ENCODE data around the gene MPND. TPM values are rescaled to one million over a fixed set of nuclear protein-coding genes. Genes with fewer than 3 reads are reported as not detected.

The MPND gene
- total and polyA plus RNA-seq, 2 of the 13 experiments (the other 11 are each of a cell fraction or from before 2014, with no cell fraction given), result 10.8 to 15.8 TPM

GRCh38 chr19:4385291-4386040 is 42.1 kb downstream of the MPND start (continued):
- peak; percentile 61; the same call in 1 of the 2 replicates for TF ChIP-seq ARID4A (CRISPR knock-in tag; IDR thresholded peaks at IDR 0.05; ENCODE audit: borderline replicate concordance)
- no peak for TF ChIP-seq ZNF547 (CRISPR knock-in tag; IDR thresholded peaks at IDR 0.05)
- TF ChIP-seq ZNF432 (CRISPR knock-in tag; IDR thresholded peaks at IDR 0.05; ENCODE audit: borderline replicate concordance), result no peak
- no peak for TF ChIP-seq BRF2 (CRISPR knock-in tag; IDR thresholded peaks at IDR 0.05)
- TF ChIP-seq ZHX1 (CRISPR knock-in tag; IDR thresholded peaks at IDR 0.05; ENCODE audit: low read depth), result no peak
- TF ChIP-seq, protein P1, sequence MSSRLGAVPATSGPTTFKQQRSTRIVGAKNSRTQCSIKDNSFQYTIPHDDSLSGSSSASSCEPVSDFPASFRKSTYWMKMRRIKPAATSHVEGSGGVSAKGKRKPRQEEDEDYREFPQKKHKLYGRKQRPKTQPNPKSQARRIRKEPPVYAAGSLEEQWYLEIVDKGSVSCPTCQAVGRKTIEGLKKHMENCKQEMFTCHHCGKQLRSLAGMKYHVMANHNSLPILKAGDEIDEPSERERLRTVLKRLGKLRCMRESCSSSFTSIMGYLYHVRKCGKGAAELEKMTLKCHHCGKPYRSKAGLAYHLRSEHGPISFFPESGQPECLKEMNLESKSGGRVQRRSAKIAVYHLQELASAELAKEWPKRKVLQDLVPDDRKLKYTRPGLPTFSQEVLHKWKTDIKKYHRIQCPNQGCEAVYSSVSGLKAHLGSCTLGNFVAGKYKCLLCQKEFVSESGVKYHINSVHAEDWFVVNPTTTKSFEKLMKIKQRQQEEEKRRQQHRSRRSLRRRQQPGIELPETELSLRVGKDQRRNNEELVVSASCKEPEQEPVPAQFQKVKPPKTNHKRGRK (CRISPR knock-in tag; IDR thresholded peaks at IDR 0.05), result no peak
- no peak for TF ChIP-seq PRPF4 (IDR thresholded peaks at IDR 0.05; ENCODE audit: low read depth, low read length, poor library complexity, severe bottlenecking)
- no peak for TF ChIP-seq ZNF205 (CRISPR knock-in tag; IDR thresholded peaks at IDR 0.05)
- TF ChIP-seq CHCHD3 (CRISPR knock-in tag; IDR thresholded peaks at IDR 0.05), result no peak
- 0 out of 2 replicates have a peak, but pooled peaks have one; percentile 34 for TF ChIP-seq SP5 (CRISPR knock-in tag; IDR thresholded peaks at IDR 0.05; ENCODE audit: borderline replicate concordance, low read depth)
- TF ChIP-seq NCOA2 (CRISPR knock-in tag; IDR thresholded peaks at IDR 0.05), result no peak
- no peak for TF ChIP-seq NFIB (CRISPR knock-in tag; IDR thresholded peaks at IDR 0.05; ENCODE audit: borderline replicate concordance)
- no peak for TF ChIP-seq ZNF234 (CRISPR knock-in tag; conservative IDR thresholded peaks at IDR 0.05)
- TF ChIP-seq, protein P2, sequence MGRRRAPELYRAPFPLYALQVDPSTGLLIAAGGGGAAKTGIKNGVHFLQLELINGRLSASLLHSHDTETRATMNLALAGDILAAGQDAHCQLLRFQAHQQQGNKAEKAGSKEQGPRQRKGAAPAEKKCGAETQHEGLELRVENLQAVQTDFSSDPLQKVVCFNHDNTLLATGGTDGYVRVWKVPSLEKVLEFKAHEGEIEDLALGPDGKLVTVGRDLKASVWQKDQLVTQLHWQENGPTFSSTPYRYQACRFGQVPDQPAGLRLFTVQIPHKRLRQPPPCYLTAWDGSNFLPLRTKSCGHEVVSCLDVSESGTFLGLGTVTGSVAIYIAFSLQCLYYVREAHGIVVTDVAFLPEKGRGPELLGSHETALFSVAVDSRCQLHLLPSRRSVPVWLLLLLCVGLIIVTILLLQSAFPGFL (CRISPR knock-in tag; IDR thresholded peaks at IDR 0.05), result no peak
- no peak for TF ChIP-seq SIN3A (IDR thresholded peaks at IDR 0.05; ENCODE audit: borderline replicate concordance, low read depth, low read length)
- TF ChIP-seq, protein P3, sequence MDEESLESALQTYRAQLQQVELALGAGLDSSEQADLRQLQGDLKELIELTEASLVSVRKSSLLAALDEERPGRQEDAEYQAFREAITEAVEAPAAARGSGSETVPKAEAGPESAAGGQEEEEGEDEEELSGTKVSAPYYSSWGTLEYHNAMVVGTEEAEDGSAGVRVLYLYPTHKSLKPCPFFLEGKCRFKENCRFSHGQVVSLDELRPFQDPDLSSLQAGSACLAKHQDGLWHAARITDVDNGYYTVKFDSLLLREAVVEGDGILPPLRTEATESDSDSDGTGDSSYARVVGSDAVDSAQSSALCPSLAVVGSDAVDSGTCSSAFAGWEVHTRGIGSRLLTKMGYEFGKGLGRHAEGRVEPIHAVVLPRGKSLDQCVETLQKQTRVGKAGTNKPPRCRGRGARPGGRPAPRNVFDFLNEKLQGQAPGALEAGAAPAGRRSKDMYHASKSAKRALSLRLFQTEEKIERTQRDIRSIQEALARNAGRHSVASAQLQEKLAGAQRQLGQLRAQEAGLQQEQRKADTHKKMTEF (CRISPR knock-in tag; IDR thresholded peaks at IDR 0.05), result no peak

Measured in HepG2 (cell line).